ENCODE results near the gene G0S2.

The G0S2 gene

DNA sequence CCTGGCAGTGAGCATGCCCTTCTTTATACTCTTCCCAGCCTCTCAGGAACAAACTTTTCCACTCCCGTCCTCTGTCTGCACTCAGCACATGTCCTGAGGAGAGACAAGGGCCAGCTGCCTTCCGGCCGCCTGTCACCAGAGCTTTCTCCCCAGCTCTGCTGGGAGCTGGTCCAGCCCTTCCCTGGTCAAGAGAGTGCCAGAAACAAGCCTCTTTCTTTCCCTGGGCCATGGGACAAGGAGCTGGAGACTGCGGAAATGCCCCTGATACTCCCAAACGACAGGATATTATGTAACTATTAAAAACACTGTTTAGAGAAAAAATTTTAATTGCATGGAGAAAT lies 33.4 kb upstream of the G0S2 start:
- H3K4me1 ChIP-seq: no peaks in the 10 kb centered on the region
- H3K27me3 ChIP-seq (ENCODE audit: low read depth): no peaks in the 10 kb centered on the region
- in situ Hi-C loops (cut with MboI; ENCODE audit: low sequenced_read_pairs): no loop called here
- no peaks in the 10 kb centered on the region for H3K9me3 ChIP-seq
- H3K36me3 ChIP-seq (replicated peaks): no peaks in the 10 kb centered on the region
- DNase-seq (ENCODE audit: low spot score in 2 of 2): no peak
- no peak overlapping the region for H3K4me3 ChIP-seq

DNA sequence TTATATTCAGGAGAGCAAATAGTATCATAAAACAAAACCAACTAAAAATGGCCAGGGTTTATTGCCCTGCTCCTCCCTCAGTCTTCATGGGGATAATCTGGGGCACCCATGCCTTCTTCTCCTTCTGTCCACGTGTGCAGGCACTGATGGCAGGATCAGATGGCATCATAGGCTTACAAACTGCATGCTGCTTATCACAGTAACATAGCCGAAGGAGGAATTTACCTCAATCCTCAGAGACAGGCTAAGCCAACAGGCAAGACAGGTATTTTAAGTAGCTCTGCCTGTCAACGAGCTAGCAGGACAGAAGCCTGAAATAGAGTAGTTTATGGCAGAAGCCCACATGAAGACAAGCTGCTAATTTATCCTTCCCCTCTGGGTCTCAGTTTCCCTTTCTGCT lies 32.4 kb upstream of the G0S2 start:
- Histone ChIP-seq H3K27me3 (ENCODE audit: low read depth) (no peaks in the 10 kb centered on the region), H3K36me3 (replicated peaks) (no peaks in the 10 kb centered on the region), H3K4me3 (no peak overlapping the region), H3K9me3 (no peaks in the 10 kb centered on the region), H3K4me1 (no peaks in the 10 kb centered on the region)
- in situ Hi-C loops (cut with MboI; ENCODE audit: low sequenced_read_pairs): no loop called here
- DNase-seq (ENCODE audit: low spot score in 2 of 2): no peak

DNA sequence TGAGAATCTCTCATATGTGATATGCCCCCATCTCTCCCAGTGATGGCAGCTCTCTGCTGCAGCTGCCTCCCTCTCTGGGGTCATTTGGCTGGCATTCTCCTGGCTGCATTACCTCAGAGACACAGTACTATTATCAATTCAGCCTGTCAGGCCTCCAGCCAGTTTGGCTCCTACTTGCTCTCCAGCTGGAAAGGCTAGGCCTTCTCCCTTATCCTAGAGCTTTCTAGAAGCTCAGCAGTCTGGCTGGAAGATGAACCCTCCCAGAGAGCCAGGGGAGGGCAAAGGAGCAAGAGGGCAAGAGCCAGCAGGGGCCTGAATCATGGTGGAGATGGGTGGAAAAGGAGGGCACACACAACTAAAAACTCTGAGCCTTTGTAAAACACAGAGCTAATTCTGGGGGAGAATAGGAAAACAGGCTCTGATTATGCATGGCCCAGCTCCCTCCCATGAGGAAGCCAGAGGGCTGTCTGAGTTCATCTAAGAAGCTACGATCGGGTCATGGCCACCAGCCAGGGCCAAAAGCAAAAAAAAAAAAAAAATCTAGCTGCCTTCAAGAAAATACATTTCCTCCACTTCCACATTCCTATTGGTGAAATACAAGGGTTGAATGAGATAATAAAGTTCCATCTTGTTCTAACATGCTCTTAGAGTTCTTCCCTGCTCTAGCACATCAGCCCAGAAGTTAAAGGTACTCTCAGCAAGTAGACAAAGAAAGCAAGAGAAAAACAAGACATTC lies 31.8 kb upstream of the G0S2 start:
- H3K36me3 ChIP-seq (replicated peaks): no peaks in the 10 kb centered on the region
- H3K9me3 ChIP-seq: no peaks in the 10 kb centered on the region
- in situ Hi-C loops (cut with MboI; ENCODE audit: low sequenced_read_pairs): no loop called here
- H3K4me1 ChIP-seq: no peaks in the 10 kb centered on the region
- no peaks in the 10 kb centered on the region for H3K27me3 ChIP-seq (ENCODE audit: low read depth)
- DNase-seq (ENCODE audit: low spot score in 2 of 2): no peak
- H3K4me3 ChIP-seq: no peak overlapping the region

DNA sequence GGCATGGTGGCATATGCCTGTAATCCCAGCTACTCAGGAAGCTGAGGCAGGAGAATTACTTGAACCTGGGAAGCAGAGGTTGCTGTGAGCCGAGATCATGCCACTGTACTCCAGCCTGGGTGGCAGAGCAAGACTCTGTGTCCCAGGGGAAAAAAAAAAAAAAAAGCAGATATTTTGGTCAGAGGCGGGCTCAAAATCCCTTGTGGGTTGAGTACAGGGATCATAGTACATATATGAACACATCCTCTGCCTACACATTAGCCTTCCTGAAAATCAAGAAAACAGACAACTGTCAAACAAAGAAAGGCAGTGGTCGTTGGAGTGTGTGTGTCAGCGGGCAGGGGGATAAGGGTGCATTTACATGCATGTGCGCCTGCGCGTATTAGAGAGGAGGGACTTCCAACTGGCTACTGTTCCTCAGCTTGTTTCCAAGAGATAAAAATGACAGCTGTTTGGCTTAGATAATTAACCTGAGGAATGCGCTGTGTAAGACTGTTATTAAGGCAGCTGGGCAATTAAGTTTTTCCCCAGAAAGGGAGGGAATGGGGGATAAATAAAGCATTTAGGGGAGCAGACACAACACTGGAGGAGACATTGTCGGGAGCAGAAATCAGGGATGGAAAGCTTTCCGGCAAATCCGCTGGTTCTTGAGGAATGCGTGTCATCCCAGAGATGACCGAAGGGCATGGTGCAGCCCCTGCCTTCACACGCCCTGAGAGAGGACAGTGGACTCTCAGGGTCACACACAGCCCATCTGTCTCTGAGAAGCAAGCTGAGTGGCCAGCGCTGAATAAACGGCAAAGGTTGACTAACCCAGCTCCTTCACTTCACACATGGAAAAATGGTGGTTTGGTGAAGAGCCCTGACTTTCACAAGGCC lies 29.4 kb upstream of the G0S2 start:
- no peaks in the 10 kb centered on the region for H3K4me1 ChIP-seq
- H3K4me3 ChIP-seq: no peak overlapping the region
- H3K36me3 ChIP-seq (replicated peaks): no peaks in the 10 kb centered on the region
- no peaks in the 10 kb centered on the region for H3K27me3 ChIP-seq (ENCODE audit: low read depth)
- in situ Hi-C loops (cut with MboI; ENCODE audit: low sequenced_read_pairs): no loop called here
- DNase-seq (ENCODE audit: low spot score in 2 of 2): no peak
- H3K9me3 ChIP-seq: no peaks in the 10 kb centered on the region

DNA sequence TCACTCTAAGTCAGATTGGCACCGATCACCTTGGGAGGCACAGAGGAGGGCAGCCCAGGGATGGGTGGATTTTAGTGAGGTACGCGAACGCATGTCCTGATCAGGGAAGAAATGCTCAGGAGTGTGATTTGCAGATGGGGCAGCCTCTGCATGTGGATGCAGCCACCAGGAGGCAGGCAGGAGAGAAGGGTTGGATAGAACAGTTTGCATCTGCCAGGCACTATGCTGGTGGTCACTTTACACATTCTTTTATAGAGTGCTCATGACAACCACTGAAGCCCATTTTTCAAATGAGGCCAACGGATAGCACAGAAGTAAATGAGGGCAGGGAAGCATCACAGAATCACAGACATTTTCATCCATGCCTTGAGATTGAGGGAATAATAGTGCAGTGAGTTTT lies 28.7 kb upstream of the G0S2 start:
- Histone ChIP-seq H3K4me1 (no peaks in the 10 kb centered on the region), H3K27me3 (ENCODE audit: low read depth) (no peaks in the 10 kb centered on the region), H3K9me3 (no peaks in the 10 kb centered on the region), H3K4me3 (no peak overlapping the region), H3K36me3 (replicated peaks) (no peaks in the 10 kb centered on the region)
- no peak for DNase-seq (ENCODE audit: low spot score in 2 of 2)
- in situ Hi-C loops (cut with MboI; ENCODE audit: low sequenced_read_pairs): no loop called here

DNA sequence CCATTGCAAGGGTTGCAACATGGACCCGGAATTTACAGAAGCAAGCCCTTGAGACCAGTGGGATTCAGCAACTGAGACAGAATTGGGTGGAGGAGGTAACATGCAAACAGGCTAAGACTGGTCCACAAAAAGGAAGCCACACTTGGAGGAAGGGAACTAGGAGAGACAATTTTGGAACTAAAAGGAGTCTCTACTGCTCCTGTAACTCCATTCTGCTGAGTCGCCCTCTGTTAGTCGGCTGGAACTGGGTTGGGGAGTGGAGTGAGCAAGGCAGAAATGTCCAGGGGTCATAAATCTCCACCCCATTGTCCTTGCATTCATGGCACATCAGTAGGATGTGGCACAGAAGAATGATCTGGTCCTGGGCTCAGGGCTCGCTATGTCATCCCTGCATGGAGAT lies 28.1 kb upstream of the G0S2 start:
- DNase-seq (ENCODE audit: low spot score in 2 of 2): no peak
- Histone ChIP-seq H3K27me3 (ENCODE audit: low read depth) (no peaks in the 10 kb centered on the region), H3K36me3 (replicated peaks) (no peaks in the 10 kb centered on the region), H3K9me3 (no peaks in the 10 kb centered on the region), H3K4me3 (no peak overlapping the region), H3K4me1 (no peaks in the 10 kb centered on the region)
- in situ Hi-C loops (cut with MboI; ENCODE audit: low sequenced_read_pairs): no loop called here

DNA sequence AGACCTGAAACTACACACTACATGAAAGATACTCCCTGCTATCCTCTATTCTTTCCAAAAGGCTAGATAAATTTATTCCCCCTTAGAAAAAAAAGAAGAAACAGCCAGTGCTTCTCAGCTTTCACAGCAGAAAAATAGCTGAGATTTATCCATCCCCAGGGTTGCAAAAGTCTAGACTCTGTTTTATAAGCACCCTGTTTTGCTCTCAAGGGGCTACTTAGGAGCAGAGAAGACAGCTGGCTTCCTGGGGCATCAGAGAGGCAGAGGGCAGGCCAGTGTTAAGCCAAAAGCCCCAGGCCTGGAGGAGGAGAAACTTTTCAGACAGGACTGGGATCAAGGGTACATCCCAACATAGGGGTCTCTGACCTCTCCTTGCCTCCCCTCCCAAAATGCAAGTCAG lies 26.9 kb upstream of the G0S2 start:
- H3K4me3 ChIP-seq: no peak overlapping the region
- H3K9me3 ChIP-seq: no peaks in the 10 kb centered on the region
- no peaks in the 10 kb centered on the region for H3K36me3 ChIP-seq (replicated peaks)
- in situ Hi-C loops (cut with MboI; ENCODE audit: low sequenced_read_pairs): no loop called here
- H3K4me1 ChIP-seq: no peaks in the 10 kb centered on the region
- no peak for DNase-seq (ENCODE audit: low spot score in 2 of 2)
- H3K27me3 ChIP-seq (ENCODE audit: low read depth): no peaks in the 10 kb centered on the region

DNA sequence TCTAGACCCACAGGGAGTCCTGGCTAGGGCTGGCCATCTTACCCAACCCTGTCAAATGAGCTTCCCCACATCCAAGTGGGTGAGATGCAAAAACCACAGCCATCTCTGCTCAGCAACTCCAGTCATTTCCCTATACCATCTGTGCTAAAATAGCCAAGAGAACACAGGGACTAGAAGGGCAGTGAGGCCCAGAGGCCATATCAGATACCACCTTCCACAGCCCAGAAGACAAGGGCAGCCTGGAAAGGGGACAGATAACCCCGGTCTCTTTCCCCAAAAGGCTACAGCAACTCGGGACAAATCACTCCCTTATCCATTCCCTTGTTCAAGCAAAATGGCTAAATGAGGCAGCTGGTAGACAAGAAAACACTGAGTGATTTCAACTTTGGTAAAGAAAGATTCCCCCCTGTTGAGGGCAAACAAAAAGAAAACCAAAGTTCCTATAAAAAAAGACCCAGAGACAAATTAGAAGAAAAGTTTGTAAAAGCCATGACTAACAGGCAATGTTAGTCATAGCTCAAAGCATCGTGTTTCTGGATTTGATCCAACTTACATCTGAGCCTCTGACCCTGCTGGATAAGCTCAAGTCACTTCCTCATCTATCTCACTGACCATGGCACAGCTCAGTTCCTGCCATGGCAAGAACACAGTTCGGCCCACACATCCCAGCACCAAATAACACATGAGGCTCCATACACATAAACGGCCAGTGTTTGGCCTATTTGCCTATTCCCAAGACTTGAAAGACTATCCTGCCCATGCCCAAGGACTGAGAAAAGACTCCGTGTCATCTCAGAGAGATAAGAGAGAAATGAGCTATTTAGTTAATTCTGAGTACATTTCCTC lies 26.1 kb upstream of the G0S2 start:
- no peak overlapping the region for H3K4me3 ChIP-seq
- no peaks in the 10 kb centered on the region for H3K27me3 ChIP-seq (ENCODE audit: low read depth)
- DNase-seq (ENCODE audit: low spot score in 2 of 2): no peak
- no peaks in the 10 kb centered on the region for H3K4me1 ChIP-seq
- in situ Hi-C loops (cut with MboI; ENCODE audit: low sequenced_read_pairs): no loop called here
- no peaks in the 10 kb centered on the region for H3K36me3 ChIP-seq (replicated peaks)
- no peaks in the 10 kb centered on the region for H3K9me3 ChIP-seq

DNA sequence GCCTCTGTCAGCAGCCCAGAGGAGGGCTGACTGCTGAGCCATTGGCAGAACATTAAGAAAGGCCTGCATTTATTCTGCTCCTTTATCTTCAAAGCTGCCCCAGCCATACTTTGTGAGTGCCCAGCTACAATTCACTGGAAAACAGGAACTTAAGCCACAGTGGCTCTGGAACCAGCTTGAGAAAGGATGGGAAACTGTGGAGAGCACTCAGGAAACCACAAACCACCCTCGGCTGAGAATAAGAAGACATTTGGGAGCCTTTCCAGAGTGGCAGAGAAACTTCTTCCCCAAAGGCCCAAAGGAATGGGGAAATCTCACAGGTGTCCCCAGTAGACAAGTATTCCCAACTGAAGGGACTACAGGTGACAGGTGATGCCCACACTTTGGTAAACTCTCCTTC lies 24.8 kb upstream of the G0S2 start:
- Histone ChIP-seq H3K9me3 (no peaks in the 10 kb centered on the region), H3K36me3 (replicated peaks) (no peaks in the 10 kb centered on the region), H3K4me1 (no peaks in the 10 kb centered on the region), H3K4me3 (no peak overlapping the region), H3K27me3 (ENCODE audit: low read depth) (no peaks in the 10 kb centered on the region)
- in situ Hi-C loops (cut with MboI; ENCODE audit: low sequenced_read_pairs): no loop called here
- no peak for DNase-seq (ENCODE audit: low spot score in 2 of 2)

DNA sequence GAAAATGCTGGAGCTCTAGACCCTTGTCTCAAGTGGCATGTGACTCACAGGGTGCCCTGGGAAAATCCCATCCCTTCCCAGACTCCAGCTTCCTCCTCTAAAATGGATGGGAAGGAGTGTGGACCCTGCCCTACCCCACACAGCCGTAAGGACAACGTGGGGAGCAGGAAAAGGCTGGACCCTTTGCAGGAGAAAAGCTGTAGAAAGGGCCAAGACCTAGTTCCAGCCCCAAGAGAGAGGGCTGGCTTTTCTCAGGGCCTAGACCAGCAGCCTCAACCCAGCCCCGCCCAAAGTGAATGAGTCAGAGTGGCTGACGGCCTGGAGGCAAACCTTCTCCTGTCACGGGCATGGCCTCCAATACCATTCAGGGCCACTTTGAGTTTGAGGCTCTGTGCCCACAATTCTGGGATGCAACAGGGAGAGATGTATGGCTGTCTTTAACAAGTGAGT lies 24.0 kb upstream of the G0S2 start:
- Histone ChIP-seq H3K4me1 (no peaks in the 10 kb centered on the region), H3K36me3 (replicated peaks) (no peaks in the 10 kb centered on the region), H3K4me3 (no peak overlapping the region), H3K27me3 (ENCODE audit: low read depth) (no peaks in the 10 kb centered on the region), H3K9me3 (no peaks in the 10 kb centered on the region)
- in situ Hi-C loops (cut with MboI; ENCODE audit: low sequenced_read_pairs): no loop called here
- DNase-seq (ENCODE audit: low spot score in 2 of 2): no peak

DNA sequence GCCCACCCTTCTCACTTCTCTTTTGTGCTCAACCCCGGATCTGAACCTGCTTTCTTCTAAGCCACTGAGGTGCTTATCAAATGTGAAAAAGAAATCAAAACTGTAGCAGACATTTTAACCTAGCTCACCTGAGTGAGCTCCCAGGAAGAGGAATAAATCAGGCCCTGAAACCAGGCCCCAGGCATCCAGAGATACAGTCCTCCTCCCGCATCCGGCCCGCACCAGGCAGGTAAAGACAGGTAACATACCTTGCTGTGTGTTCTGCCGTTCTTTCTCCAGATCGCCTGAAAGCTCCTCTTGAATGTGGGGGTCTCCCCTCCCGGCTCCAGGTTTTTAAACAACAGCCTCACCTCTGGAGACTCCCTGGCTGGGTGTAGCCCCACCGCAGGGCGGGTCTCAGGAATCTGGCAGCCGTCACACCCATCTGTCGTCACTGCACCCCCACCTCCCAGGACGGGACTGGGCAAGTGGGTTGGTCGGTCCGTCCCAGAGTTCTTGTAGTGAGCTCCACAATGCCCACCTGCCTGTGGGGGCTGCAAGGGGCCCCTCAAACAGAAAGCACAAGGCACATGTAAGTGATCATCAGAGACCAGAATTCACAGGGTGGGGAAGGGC lies 23.0 kb upstream of the G0S2 start, which contains the start of gene LAMB3:
Gene LAMB3 (minus strand): TSS at position 305 of the 615 bp plus-strand sequence. CDS start 1,481 bp downstream, outside the sequence.
- no peaks in the 10 kb centered on the region for H3K4me1 ChIP-seq
- no peak for DNase-seq (ENCODE audit: low spot score in 2 of 2)

DNA sequence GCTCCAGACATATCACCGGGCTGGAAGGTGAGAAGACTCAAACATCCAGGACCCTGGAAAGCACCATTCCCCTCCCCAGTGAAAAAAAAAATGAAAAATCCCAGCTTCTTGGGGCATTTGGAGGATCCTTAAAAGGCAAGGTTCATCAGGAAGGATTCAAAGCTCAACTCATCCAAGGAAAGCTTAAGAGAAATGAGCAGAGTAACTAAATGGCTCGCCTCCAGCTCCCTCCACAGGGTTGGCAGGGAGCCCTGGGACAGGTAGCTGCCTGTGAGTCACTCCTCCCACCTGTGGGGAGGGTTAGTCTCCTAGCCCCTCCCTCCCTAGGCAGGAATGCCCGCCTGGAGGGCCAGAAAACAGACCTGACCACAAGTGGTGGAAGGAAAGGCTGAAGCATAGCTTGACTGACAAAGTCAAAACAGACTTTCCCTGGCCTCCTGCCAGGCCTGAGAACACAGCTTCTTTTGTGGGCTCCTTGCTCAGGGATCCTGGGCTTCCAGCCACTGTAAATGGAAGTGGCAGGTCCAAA lies 22.3 kb upstream of the G0S2 start:
- H3K27me3 ChIP-seq (ENCODE audit: low read depth): no peaks in the 10 kb centered on the region
- no peaks in the 10 kb centered on the region for H3K4me1 ChIP-seq
- H3K4me3 ChIP-seq: no peak overlapping the region
- H3K36me3 ChIP-seq (replicated peaks): no peaks in the 10 kb centered on the region
- H3K9me3 ChIP-seq: no peaks in the 10 kb centered on the region
- in situ Hi-C loops (cut with MboI; ENCODE audit: low sequenced_read_pairs): no loop called here
- no peak for DNase-seq (ENCODE audit: low spot score in 2 of 2)

More for the DNA sequence above, 23.0 kb upstream of the G0S2 start, which contains the start of gene LAMB3:
- in situ Hi-C loops (cut with MboI; ENCODE audit: low sequenced_read_pairs): no loop called here
- H3K27me3 ChIP-seq (ENCODE audit: low read depth): no peaks in the 10 kb centered on the region
- no peaks in the 10 kb centered on the region for H3K36me3 ChIP-seq (replicated peaks)
- no peaks in the 10 kb centered on the region for H3K9me3 ChIP-seq
- no peak within 1 kb of the TSS for H3K4me3 ChIP-seq

DNA sequence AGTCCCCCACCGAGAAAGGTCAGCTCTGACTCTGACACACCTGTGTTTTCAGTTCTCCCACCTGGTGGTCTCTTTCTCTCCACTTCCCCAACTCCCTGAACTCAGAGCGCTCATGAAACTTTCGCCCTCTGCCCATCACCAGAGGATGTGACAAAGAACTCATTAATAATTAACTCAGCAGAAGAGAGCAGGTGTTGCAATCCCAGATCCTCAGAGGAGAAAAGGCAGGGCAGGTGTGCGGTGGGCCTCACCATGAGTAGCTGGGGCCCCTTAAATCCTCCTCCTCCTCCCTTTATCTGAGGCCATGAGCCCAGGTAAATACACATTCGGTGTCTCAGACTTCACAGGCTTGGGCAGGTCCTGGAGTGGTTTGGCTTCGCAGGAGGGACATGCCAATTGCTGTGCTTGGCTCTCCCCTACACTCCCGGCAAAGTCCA lies 21.3 kb upstream of the G0S2 start:
- DNase-seq (ENCODE audit: low spot score in 2 of 2): no peak
- H3K4me3 ChIP-seq: no peak overlapping the region
- in situ Hi-C loops (cut with MboI; ENCODE audit: low sequenced_read_pairs): no loop called here
- H3K27me3 ChIP-seq (ENCODE audit: low read depth): no peaks in the 10 kb centered on the region
- H3K4me1 ChIP-seq: no peaks in the 10 kb centered on the region
- H3K9me3 ChIP-seq: no peaks in the 10 kb centered on the region
- H3K36me3 ChIP-seq (replicated peaks): no peaks in the 10 kb centered on the region
